HEK293 (cell line): ENCODE data around the gene UST.

Experiments used
- CTCF ChIA-PET: fragments of 350-600 bp; formaldehyde crosslinking; extraction: SDS; loops from one replicate; lab custom pipeline; 2021; ENCODE audit warnings: antibody characterized with exemption; lab: Yijun Ruan, JAX
- POLR2A ChIA-PET: fragments of 300-600 bp; formaldehyde crosslinking; extraction: SDS; loops from one replicate; lab custom pipeline; 2020; ENCODE audit warnings: antibody characterized with exemption, inconsistent platforms; lab: Yijun Ruan, JAX
- H3K27ac ChIP-seq: fragments of 200-500 bp; sonication (Bioruptor generic); 2 replicates; pipeline ENCODE4 v1.5.1; 2014; ENCODE audit warnings: low read depth, low read length, control low read depth, inconsistent platforms; ENCODE audit errors: extremely low read depth
- H3K36me3 ChIP-seq, 2 experiments: fragments of 200-500 bp in 1 of 2; sonication (Bioruptor generic) in 1 of 2; 1 replicate in 1 of 2; 2 replicates in 1 of 2; pipeline ENCODE4 v1.5.1; 2014 to 2017; ENCODE audit warnings: inconsistent platforms in 2 of 2, low read length in 2 of 2; ENCODE audit not compliant: control insufficient read depth in 2 of 2, insufficient read depth in 1 of 2
- H3K4me1 ChIP-seq: fragments of 200-500 bp; sonication (Bioruptor generic); 2 replicates; pipeline ENCODE4 v1.5.1; 2014; ENCODE audit warnings: mild to moderate bottlenecking, low read length, inconsistent platforms; ENCODE audit not compliant: control insufficient read depth, insufficient read depth
- H3K4me3 ChIP-seq: 2 replicates; pipeline ENCODE4 v1.5.1; 2011; ENCODE audit warnings: low read depth, mild to moderate bottlenecking, control low read depth, low read length, moderate library complexity
- H3K9me3 ChIP-seq: fragments of 200-500 bp; sonication (Bioruptor generic); 2 replicates; pipeline ENCODE4 v1.5.1; 2014; ENCODE audit warnings: low read depth, low read length, inconsistent platforms; ENCODE audit not compliant: control insufficient read depth, insufficient read depth
- FEZF1 ChIP-seq: fragments of 450-650 bp; formaldehyde crosslinking; IDR thresholded peaks from 2 replicates; pipeline ENCODE4 v1.5.1; 2016; ENCODE audit warnings: missing biosample characterization, missing genetic modification characterization
- KLF16 ChIP-seq: fragments of 450-650 bp; formaldehyde crosslinking; IDR thresholded peaks from 2 replicates; pipeline ENCODE4 v1.5.1; 2017; ENCODE audit warnings: missing biosample characterization, missing genetic modification characterization
- KLF8 ChIP-seq: fragments of 450-650 bp; formaldehyde crosslinking; IDR thresholded peaks from 2 replicates; pipeline ENCODE4 v1.5.1; 2016; ENCODE audit warnings: missing biosample characterization, missing genetic modification characterization
- PRDM1 ChIP-seq: fragments of 450-650 bp; formaldehyde crosslinking; IDR thresholded peaks from 2 replicates; pipeline ENCODE4; 2016; ENCODE audit warnings: missing biosample characterization, missing genetic modification characterization
- YY2 ChIP-seq: fragments of 450-650 bp; formaldehyde crosslinking; IDR thresholded peaks from 2 replicates; pipeline ENCODE4 v1.5.1; 2016; ENCODE audit warnings: missing biosample characterization, missing genetic modification characterization
- ZNF157 ChIP-seq: fragments of 450-650 bp; formaldehyde crosslinking; IDR thresholded peaks from 2 replicates; pipeline ENCODE4 v1.5.1; 2016; ENCODE audit warnings: missing biosample characterization, missing genetic modification characterization
- ZNF324 ChIP-seq: fragments of 450-650 bp; formaldehyde crosslinking; IDR thresholded peaks from 2 replicates; pipeline ENCODE4 v1.5.1; 2016; ENCODE audit warnings: missing biosample characterization, missing genetic modification characterization
- ZNF350 ChIP-seq: fragments of 450-650 bp; formaldehyde crosslinking; IDR thresholded peaks from 2 replicates; pipeline ENCODE4 v1.5.0; 2017; ENCODE audit warnings: missing biosample characterization, mild to moderate bottlenecking, missing genetic modification characterization
- ZNF404 ChIP-seq: fragments of 450-650 bp; formaldehyde crosslinking; IDR thresholded peaks from 2 replicates; pipeline ENCODE4 v1.5.1; 2017; ENCODE audit warnings: missing biosample characterization, missing genetic modification characterization
- ZNF433 ChIP-seq: fragments of 450-650 bp; formaldehyde crosslinking; IDR thresholded peaks from 2 replicates; pipeline ENCODE4 v1.5.1; 2016; ENCODE audit warnings: missing biosample characterization, missing genetic modification characterization, low read depth
- ZNF521 ChIP-seq: fragments of 450-650 bp; formaldehyde crosslinking; IDR thresholded peaks from 2 replicates; pipeline ENCODE4 v1.5.1; 2017; ENCODE audit warnings: missing biosample characterization, mild to moderate bottlenecking, missing genetic modification characterization
- ZNF555 ChIP-seq: fragments of 450-650 bp; formaldehyde crosslinking; conservative IDR thresholded peaks from 2 replicates; pipeline ENCODE4 v1.5.1; 2017; ENCODE audit warnings: missing biosample characterization, mild to moderate bottlenecking, missing genetic modification characterization, inconsistent platforms
- ZNF558 ChIP-seq: fragments of 450-650 bp; formaldehyde crosslinking; IDR thresholded peaks from 2 replicates; pipeline ENCODE4 v1.5.1; 2016; ENCODE audit warnings: missing biosample characterization, missing genetic modification characterization
- ZNF596 ChIP-seq: fragments of 450-650 bp; IDR thresholded peaks from 2 replicates; pipeline ENCODE4 v1.5.0; 2018; ENCODE audit warnings: missing biosample characterization, mild to moderate bottlenecking, missing genetic modification characterization, moderate library complexity
- ZNF600 ChIP-seq: fragments of 450-650 bp; formaldehyde crosslinking; IDR thresholded peaks from 2 replicates; pipeline ENCODE4 v1.5.1; 2016; ENCODE audit warnings: missing biosample characterization, missing genetic modification characterization
- ZNF660 ChIP-seq: fragments of 450-650 bp; IDR thresholded peaks from 2 replicates; pipeline ENCODE4 v1.5.1; 2018; ENCODE audit warnings: missing biosample characterization, mild to moderate bottlenecking, missing genetic modification characterization
- ZNF701 ChIP-seq: fragments of 450-650 bp; formaldehyde crosslinking; IDR thresholded peaks from 2 replicates; pipeline ENCODE4 v1.5.1; 2016; ENCODE audit warnings: missing biosample characterization, missing genetic modification characterization
- ZNF777 ChIP-seq: fragments of 450-650 bp; formaldehyde crosslinking; IDR thresholded peaks from 2 replicates; pipeline ENCODE4 v1.5.1; 2017; ENCODE audit warnings: missing biosample characterization, missing genetic modification characterization, borderline replicate concordance
- ZSCAN16 ChIP-seq: fragments of 450-650 bp; formaldehyde crosslinking; IDR thresholded peaks from 2 replicates; pipeline ENCODE4 v1.5.1; 2016; ENCODE audit warnings: missing biosample characterization, missing genetic modification characterization
- TF ChIP-seq, protein P1 (sequence below): fragments of 450-650 bp; formaldehyde crosslinking; IDR thresholded peaks from 2 replicates; pipeline ENCODE4 v1.5.1; 2017; ENCODE audit warnings: missing biosample characterization, missing genetic modification characterization

UST gene

DNA sequence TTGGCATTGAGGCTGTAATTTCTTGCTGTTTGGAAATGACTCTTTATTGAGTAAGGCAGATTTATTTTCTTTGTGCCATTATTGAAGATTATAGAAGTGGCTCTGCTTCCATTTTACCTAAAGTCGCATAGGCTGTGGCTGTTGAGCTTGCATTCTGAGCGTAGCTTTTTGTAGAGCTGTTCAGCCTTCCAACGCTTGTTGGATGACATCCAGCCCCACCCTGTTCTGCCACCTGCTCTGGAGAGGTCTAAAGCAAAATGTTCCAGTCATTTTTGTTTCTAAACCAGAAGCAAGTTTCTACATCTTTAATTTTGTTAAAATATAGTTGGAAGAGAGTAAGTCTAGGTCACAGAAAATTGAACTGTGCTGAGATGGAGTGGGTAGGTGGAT, 24.4 kb downstream of the UST start:
- no peaks in the 10 kb centered on the region for H3K9me3 ChIP-seq
- no peaks in the 10 kb centered on the region for H3K36me3 ChIP-seq
- CTCF ChIA-PET: interaction anchor here (0.5 kb wide), 1 partner anchor 13 kb away, joined by 3 read pairs; no protein-coding TSS in a partner anchor
- peaks cover 31% of the 10 kb centered on the region for H3K4me1 ChIP-seq
- POLR2A ChIA-PET: interaction anchor here (0.9 kb wide), 1 partner anchor 10 kb away, joined by 3 read pairs; no protein-coding TSS in a partner anchor
- TF ChIP-seq ZNF324 (tag by site-specific recombination) (no peak), ZNF404 (no peak), ZNF433 (no peak), ZNF600 (tag by site-specific recombination) (0 out of 2 replicates have a peak, but pooled peaks have one; percentile 32), ZNF521 (tag by site-specific recombination) (no peak), KLF8 (no peak), ZNF701 (no peak)
- TF ChIP-seq, protein P1, sequence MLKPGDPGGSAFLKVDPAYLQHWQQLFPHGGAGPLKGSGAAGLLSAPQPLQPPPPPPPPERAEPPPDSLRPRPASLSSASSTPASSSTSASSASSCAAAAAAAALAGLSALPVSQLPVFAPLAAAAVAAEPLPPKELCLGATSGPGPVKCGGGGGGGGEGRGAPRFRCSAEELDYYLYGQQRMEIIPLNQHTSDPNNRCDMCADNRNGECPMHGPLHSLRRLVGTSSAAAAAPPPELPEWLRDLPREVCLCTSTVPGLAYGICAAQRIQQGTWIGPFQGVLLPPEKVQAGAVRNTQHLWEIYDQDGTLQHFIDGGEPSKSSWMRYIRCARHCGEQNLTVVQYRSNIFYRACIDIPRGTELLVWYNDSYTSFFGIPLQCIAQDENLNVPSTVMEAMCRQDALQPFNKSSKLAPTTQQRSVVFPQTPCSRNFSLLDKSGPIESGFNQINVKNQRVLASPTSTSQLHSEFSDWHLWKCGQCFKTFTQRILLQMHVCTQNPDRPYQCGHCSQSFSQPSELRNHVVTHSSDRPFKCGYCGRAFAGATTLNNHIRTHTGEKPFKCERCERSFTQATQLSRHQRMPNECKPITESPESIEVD (tag by site-specific recombination): 0 out of 2 replicates have a peak, but pooled peaks have one; percentile 1
- no peak overlapping the region for H3K4me3 ChIP-seq
- H3K27ac ChIP-seq: no peak overlapping the region

DNA sequence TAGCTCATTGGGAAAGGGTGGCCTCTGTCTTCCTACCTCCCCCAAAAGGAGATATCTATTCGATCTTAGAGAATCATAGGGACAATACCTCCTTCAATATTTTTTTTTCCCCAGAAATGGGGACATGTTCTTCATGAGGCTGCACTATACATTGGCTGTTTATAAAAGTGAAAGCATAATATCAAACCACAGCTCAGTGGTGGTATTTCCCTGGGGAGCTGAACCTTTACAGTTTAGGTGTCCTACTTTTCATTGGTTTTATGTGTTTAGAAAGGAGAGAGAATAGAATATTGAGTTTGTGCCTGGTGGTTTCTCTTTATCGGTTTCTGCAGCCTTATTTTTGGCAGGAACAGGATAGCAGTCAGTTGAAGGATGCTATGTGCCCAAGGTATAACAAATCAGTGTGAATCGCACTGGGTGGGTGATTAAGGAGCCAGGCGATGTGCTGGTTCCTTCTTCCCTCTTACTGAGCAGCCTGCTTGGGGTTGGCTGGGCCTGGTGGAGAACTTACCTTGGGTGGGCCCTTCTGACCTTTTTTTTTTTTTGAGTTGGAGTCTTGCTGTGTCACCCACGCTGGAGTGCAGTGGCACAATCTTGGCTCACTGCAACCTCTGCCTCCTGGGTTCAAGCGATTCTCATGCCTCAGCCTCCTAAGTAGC, 25.2 kb downstream of the UST start:
- H3K9me3 ChIP-seq: no peaks in the 10 kb centered on the region
- H3K4me1 ChIP-seq: peaks cover 28% of the 10 kb centered on the region
- no peak overlapping the region for H3K4me3 ChIP-seq
- POLR2A ChIA-PET: no interaction called here
- TF ChIP-seq ZNF558 (tag by site-specific recombination) (no peak), ZSCAN16 (tag by site-specific recombination) (no peak), ZNF777 (tag by site-specific recombination) (no peak), KLF16 (tag by site-specific recombination) (no peak), PRDM1 (tag by site-specific recombination) (no peak), YY2 (no peak), FEZF1 (tag by site-specific recombination) (no peak)
- no peaks in the 10 kb centered on the region for H3K36me3 ChIP-seq
- CTCF ChIA-PET: interaction anchor here (0.7 kb wide), 1 partner anchor 11 kb away, joined by 4 read pairs; no protein-coding TSS in a partner anchor
- H3K27ac ChIP-seq: no peak overlapping the region

DNA sequence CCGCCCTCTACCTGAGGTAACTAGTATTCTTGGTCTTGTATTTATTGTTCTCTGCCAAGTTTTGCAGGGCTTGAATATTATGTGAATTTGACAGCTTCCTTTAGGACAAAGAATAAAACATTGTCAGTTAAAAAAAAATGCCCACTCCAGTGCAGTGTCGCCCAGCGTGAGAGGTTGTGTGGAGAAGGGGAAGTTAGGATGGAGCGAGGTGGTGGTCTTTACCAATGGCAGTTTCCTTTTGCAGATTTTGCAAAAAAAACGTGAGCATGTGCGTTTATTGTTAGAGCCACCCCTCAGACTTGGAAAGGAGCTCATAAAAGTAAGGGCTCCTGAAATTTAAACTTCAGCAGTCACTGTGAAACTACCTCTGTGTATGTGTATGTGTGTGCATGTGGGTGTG, 28.3 kb downstream of the UST start:
- POLR2A ChIA-PET: interaction anchor here (1.6 kb wide), 1 partner anchor 27 kb away, joined by 4 read pairs; no protein-coding TSS in a partner anchor

More for the DNA sequence above, 28.3 kb downstream of the UST start:
- peaks cover 19% of the 10 kb centered on the region for H3K4me1 ChIP-seq
- no peaks in the 10 kb centered on the region for H3K9me3 ChIP-seq
- CTCF ChIA-PET: interaction anchor here (0.6 to 1.2 kb wide), 7 partner anchors 17 to 253 kb away, joined by 3 read pairs; no protein-coding TSS in a partner anchor
- TF ChIP-seq ZNF555 (no peak), ZNF596 (no peak), ZNF404 (no peak), ZNF350 (no peak), ZNF157 (tag by site-specific recombination) (no peak), ZNF660 (tag by site-specific recombination) (no peak)
- H3K27ac ChIP-seq: no peak overlapping the region
- H3K4me3 ChIP-seq: no peak overlapping the region
- H3K36me3 ChIP-seq: no peaks in the 10 kb centered on the region
